Muscle layer of colon (tissue), 2 donors: ENCODE results near the gene PRKG1.

Source experiments
- H3K27ac ChIP-seq: one replicate; pipeline ENCODE4 v1.7.0; 2013; ENCODE audit warnings: low read depth, mild to moderate bottlenecking, low read length, moderate library complexity
- H3K27me3 ChIP-seq, 2 donors: one replicate each; pipeline ENCODE4 v1.7.0; 2013; ENCODE audit warnings: low read length in 2 of 2, mild to moderate bottlenecking in 2 of 2; ENCODE audit not compliant: insufficient read depth in 2 of 2, control insufficient read depth in 1 of 2
- H3K36me3 ChIP-seq: one replicate; pipeline ENCODE4 v1.7.0; 2013; ENCODE audit warnings: mild to moderate bottlenecking, low read length; ENCODE audit not compliant: insufficient read depth
- H3K4me1 ChIP-seq: one replicate; pipeline ENCODE4 v1.7.0; 2013; ENCODE audit warnings: mild to moderate bottlenecking, low read length; ENCODE audit not compliant: insufficient read depth
- H3K4me3 ChIP-seq, 2 donors: one replicate each; pipeline ENCODE4 v1.7.0; 2013; ENCODE audit warnings: low read length in 2 of 2, low read depth in 1 of 2, mild to moderate bottlenecking in 1 of 2, moderate library complexity in 1 of 2
- H3K9ac ChIP-seq: one replicate; pipeline ENCODE4 v1.7.0; 2013; ENCODE audit warnings: low read length
- H3K9me3 ChIP-seq: one replicate; pipeline ENCODE4 v1.7.0; 2013; ENCODE audit warnings: mild to moderate bottlenecking, low read length
- donor health status: abdominal sarcoma.
- donor health status: Adenocarcinoma of cecum.

The PRKG1 gene

DNA sequence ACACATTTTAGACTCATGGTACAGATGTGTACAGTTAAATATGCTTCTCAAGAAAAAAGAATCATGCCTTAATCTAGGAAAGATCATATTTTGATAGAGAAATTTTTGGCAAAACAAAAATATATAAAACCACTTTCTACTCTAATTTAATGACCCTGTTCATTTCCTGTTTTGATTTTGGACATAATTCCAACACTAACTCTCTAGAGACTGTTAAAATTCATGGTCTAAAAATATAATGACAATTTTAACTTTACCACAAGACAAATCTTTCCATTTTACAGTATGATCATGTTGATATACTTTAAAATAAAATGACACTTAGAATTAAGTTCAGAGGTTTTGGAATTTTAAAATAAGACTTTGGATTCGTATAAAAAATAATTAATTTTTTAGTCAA is 45.2 kb downstream of the PRKG1 start:
- no peaks in the 10 kb centered on the region for H3K36me3 ChIP-seq
- H3K27me3 ChIP-seq = no peaks in the 10 kb centered on the region
- no peaks in the 10 kb centered on the region for H3K9me3 ChIP-seq
- no peak overlapping the region for H3K27ac ChIP-seq
- H3K9ac ChIP-seq = no peak overlapping the region
- H3K4me1 ChIP-seq = peaks cover 19% of the 10 kb centered on the region
- H3K4me3 ChIP-seq = no peak overlapping the region

DNA sequence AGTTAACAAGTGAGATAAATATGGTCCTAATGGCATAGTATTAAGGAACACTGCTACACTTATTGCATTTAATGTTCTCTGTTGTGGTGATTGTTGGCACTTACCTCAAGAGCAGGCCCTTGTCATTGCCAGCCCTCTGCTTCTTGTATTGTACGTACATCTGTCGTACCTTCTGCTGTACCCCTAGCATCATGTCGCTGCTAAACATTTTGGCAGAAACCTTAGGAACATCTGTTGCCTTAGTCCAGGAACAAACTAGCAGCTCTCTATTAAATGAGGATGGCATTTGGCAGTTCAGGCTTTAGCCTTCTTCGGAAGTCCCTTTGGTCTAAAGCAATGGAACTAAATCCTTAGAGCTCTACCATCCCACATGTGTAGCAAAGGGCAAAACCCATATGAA is 47.6 kb downstream of the PRKG1 start:
- Histone ChIP-seq H3K9me3 (no peaks in the 10 kb centered on the region), H3K27me3 (no peaks in the 10 kb centered on the region), H3K27ac (no peak overlapping the region), H3K9ac (no peak overlapping the region), H3K36me3 (no peaks in the 10 kb centered on the region), H3K4me1 (peaks cover 19% of the 10 kb centered on the region), H3K4me3 (no peak overlapping the region)

DNA sequence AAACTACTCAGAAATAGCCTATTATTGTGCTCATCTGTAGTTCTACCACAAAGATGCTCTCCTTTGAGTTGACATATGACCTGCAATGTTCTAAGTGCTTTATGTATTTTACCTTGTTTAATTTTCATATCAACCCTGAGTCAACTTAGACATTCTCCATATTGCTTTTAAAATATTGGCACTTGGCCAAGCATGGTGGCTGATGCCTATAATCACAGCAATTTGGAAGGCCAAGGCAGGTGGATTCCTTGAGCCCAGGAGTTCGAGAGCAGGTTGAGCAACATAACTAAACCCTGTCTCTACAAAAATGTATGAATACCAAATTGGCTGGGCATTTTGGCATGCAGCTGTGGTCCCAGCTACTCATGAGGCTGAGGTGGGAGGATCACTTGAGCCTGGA is 50.6 kb downstream of the PRKG1 start:
- no peak overlapping the region for H3K4me3 ChIP-seq
- no peaks in the 10 kb centered on the region for H3K4me1 ChIP-seq
- no peaks in the 10 kb centered on the region for H3K9me3 ChIP-seq
- no peaks in the 10 kb centered on the region for H3K36me3 ChIP-seq
- H3K9ac ChIP-seq = no peak overlapping the region
- H3K27ac ChIP-seq = no peak overlapping the region
- H3K27me3 ChIP-seq = no peaks in the 10 kb centered on the region

DNA sequence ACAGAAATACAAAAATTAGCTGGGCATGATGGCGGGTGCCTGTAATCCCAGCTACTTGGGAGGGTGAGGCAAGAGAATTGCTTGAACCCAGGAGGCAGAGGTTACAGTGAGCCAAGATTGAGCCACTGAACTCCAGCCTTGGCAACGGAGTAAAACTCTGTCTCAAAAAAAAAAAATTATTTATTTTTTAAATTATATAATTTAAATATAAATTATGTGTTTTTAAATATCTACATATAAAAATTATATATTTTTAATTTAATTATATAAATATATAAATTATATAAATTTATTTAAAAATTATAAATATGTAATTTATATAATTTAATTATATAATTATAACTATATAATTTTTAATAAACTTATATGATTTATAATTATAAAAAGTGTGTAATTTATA is 51.2 kb downstream of the PRKG1 start:
- Histone ChIP-seq H3K4me1 (no peaks in the 10 kb centered on the region), H3K9ac (no peak overlapping the region), H3K27ac (no peak overlapping the region), H3K9me3 (no peaks in the 10 kb centered on the region), H3K36me3 (no peaks in the 10 kb centered on the region), H3K27me3 (no peaks in the 10 kb centered on the region), H3K4me3 (no peak overlapping the region)

DNA sequence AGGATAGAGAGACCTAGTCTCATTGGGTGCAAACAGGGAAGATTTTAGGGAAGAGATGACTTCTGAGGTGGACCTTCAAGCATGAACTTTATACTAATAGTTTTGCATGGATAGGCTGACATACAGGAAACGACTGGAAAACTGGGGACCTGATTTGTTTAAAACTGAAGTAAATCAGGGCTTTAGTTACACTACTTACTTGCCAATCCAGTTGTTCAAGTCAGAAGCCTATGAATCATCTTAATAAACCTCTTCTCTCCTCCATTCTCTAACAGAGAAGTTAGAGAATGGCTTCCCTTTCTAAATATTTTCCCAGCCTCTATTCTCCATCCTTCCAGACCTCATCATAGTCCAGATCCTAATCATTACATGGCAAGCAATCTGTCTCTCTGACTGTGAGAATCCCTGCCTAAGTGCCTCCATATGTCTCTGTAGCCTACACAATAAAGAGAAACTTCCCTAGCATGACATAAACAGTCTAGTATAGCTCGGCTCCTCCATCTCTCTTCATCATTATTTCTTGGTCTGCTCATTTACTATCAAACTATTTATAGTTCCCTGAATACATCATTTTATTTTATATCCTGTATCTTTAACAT is 55.8 kb downstream of the PRKG1 start:
- no peaks in the 10 kb centered on the region for H3K27me3 ChIP-seq
- H3K27ac ChIP-seq = no peak overlapping the region
- no peaks in the 10 kb centered on the region for H3K36me3 ChIP-seq
- no peaks in the 10 kb centered on the region for H3K4me1 ChIP-seq
- no peak overlapping the region for H3K9ac ChIP-seq
- no peaks in the 10 kb centered on the region for H3K9me3 ChIP-seq
- no peak overlapping the region for H3K4me3 ChIP-seq

DNA sequence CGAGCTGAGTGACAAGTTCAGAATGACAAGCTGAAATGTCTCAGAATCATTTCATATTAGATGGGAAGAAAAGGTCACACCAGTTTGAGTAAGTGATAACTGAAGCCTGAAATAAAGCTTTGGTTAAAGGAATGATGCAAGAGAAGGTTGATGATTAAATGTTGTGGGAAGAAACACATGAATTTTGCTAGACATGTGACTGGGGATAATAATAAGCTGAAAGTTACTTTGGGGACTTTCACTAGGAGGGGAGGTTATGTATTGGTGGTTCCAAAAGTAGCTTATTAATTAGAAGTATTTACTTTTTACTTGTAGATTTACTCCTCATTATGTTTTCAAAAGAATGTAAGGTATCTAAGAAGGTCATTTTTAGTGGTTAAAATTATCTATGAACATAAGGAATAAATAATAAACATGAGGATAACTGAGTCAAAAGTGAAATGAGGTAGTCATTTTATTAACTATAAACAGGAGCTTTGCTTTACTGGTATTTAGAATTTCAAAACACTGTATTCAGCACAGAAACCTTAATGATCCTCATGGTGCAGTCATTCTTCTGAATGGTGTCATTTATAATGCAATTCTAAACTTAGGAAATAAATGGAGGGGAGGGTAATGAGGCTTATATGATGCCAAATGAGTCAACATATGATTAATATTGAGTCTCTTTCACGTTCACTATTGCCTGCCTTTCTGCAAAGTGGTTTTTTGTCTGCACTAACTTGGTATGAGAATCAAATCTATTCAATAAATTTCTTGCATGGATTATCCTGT is 63.7 kb downstream of the PRKG1 start:
- peaks cover 12% of the 10 kb centered on the region for H3K4me1 ChIP-seq
- no peak overlapping the region for H3K9ac ChIP-seq
- H3K27me3 ChIP-seq = no peaks in the 10 kb centered on the region
- H3K4me3 ChIP-seq = no peak overlapping the region
- H3K9me3 ChIP-seq = no peaks in the 10 kb centered on the region
- no peak overlapping the region for H3K27ac ChIP-seq
- no peaks in the 10 kb centered on the region for H3K36me3 ChIP-seq

DNA sequence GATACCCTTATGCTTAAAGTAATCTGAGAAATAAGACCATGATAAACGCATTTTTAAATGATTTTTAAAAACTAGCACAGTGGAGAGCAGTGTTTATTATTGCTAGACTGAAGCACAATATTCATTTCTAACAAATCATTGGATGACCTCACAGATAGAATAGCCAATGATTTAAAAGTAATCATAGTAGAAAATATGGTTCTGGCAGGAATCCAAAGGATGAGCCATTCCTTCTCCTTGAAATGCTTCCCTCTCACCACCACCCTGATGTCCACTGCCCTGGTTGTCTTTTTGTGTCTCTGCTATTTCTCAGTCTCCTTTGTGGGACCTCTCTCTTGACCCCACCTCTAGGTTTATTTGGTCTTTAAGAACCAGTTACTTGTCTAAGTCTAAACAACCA is 64.9 kb downstream of the PRKG1 start:
- no peak overlapping the region for H3K4me3 ChIP-seq
- no peaks in the 10 kb centered on the region for H3K36me3 ChIP-seq
- H3K4me1 ChIP-seq = peaks cover 12% of the 10 kb centered on the region
- no peaks in the 10 kb centered on the region for H3K9me3 ChIP-seq
- no peaks in the 10 kb centered on the region for H3K27me3 ChIP-seq
- no peak overlapping the region for H3K9ac ChIP-seq
- no peak overlapping the region for H3K27ac ChIP-seq

DNA sequence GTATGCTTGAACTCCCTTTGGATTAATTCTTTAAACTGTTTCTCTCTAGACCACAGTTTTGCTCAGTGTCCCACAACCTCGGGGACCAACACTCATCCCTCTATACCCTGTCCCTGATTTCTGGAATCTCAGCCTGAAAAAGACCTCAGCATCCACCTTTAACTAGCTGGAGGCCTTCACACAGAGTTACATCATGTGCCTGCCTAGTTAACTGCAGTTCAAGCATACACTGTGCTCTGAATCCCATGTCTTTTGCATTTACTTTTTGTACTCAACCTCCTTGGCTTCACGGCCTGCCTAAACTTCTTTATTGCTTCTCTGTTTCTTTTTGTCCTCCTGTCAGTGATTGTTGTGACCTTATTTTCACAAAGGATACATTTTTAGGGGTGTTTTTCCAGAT is 66.7 kb downstream of the PRKG1 start:
- Histone ChIP-seq H3K27ac (no peak overlapping the region), H3K36me3 (no peaks in the 10 kb centered on the region), H3K27me3 (no peaks in the 10 kb centered on the region), H3K9ac (no peak overlapping the region), H3K9me3 (no peaks in the 10 kb centered on the region), H3K4me3 (no peak overlapping the region), H3K4me1 (peaks cover 12% of the 10 kb centered on the region)

DNA sequence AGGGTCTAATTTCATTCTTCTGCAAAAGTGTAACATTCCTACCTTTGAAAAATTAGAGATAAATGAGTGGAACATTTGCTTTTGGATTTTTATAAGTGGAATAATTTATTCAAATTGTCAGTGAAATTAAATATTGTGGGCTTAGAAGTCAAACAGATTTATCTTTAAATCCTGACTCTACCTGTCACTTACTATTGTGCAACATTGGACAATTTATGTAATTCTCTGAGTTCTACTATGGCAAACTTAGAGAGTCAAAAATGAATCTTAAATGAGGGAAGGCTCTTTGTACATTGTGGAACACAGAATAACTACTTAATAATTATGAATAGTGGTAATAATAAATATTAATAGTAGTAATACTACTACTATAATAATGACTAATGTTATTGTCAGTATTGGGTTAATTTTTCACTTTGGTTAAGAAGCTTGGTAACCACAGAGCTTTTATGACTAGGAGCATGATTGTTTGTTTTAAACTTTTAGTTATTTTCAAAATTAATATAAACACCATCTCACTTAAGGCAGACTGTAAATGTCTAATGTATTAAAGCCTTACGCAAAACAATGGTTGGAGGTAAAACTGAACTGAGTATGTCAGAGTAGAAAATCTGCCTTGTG is 70.0 kb downstream of the PRKG1 start:
- H3K27ac ChIP-seq = no peak overlapping the region
- H3K9me3 ChIP-seq = no peaks in the 10 kb centered on the region
- peaks cover 12% of the 10 kb centered on the region for H3K4me1 ChIP-seq
- H3K9ac ChIP-seq = no peak overlapping the region
- no peak overlapping the region for H3K4me3 ChIP-seq
- no peaks in the 10 kb centered on the region for H3K36me3 ChIP-seq
- H3K27me3 ChIP-seq = no peaks in the 10 kb centered on the region

DNA sequence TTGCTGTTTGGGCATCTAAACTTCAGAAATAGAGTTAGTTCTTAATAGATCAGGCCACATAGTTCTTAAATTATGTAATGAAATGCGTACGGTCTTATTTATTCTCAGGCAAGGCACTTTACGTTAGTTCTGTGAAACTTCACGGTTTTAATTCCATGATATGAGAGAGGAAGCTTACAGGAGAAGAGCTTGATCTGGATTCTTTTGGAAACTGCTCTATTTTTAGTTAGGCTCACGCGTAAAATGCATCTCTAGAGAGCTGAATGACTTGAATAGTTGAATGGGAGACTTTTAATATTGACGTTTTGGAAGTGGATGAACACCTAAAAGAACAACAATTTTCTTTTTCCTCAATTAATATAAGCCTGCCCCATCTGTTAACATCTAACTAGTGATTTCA is 71.1 kb downstream of the PRKG1 start:
- Histone ChIP-seq H3K9ac (no peak overlapping the region), H3K27me3 (no peaks in the 10 kb centered on the region), H3K4me3 (no peak overlapping the region), H3K9me3 (no peaks in the 10 kb centered on the region), H3K36me3 (no peaks in the 10 kb centered on the region), H3K4me1 (peaks cover 9% of the 10 kb centered on the region), H3K27ac (no peak overlapping the region)

DNA sequence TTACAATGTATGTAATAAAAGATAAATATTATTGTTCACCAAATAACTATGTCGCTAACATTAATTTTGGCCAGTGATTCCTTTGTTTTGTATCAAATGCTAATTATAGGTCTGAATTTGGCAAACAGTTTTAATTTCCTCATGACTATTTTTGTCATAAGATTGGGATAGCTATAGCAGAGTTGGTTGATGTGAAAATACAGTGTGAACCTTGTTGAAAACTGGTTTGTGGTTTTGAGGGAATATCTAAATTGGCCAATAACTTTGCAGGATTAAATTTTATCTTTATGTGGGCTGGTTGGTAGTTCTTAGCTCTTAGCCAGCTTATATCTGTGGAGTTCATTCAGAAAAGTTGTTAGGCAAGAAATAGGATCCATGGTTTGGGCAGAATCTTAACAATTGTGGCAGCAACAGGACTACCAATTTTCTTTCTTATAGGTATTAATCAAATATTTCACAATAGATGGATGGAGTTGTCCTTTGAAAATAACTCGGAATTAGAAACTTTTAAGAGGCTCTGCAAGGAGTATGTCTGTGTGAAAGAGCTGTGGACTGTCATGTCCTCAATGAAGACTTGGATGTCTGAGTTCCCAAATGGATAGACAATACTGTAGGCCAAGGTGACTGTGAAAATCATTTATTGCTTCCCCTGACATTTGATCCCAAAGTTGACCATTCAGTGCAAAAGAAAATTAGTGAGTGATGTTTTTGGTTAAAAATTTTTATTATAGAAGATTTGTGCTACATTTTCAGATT is 73.5 kb downstream of the PRKG1 start:
- no peaks in the 10 kb centered on the region for H3K9me3 ChIP-seq

More for the DNA sequence above, 73.5 kb downstream of the PRKG1 start:
- Histone ChIP-seq H3K36me3 (no peaks in the 10 kb centered on the region), H3K4me3 (no peak overlapping the region), H3K27ac (no peak overlapping the region), H3K9ac (no peak overlapping the region), H3K27me3 (no peaks in the 10 kb centered on the region), H3K4me1 (peaks cover 2% of the 10 kb centered on the region)
